SKM-1 (cell line): ENCODE results near the gene ZNF91.
"Not testable (repeated sequence)": the region's sequence is repeated elsewhere in the genome, so short reads cannot be mapped to it uniquely, and the experiment has no call there.

ENCODE experiments used
- DNase-seq: peaks from one replicate; lab custom pipeline; 2025; ENCODE audit not compliant: unreplicated experiment; lab: John Stamatoyannopoulos, UW

Gene ZNF91

DNA sequence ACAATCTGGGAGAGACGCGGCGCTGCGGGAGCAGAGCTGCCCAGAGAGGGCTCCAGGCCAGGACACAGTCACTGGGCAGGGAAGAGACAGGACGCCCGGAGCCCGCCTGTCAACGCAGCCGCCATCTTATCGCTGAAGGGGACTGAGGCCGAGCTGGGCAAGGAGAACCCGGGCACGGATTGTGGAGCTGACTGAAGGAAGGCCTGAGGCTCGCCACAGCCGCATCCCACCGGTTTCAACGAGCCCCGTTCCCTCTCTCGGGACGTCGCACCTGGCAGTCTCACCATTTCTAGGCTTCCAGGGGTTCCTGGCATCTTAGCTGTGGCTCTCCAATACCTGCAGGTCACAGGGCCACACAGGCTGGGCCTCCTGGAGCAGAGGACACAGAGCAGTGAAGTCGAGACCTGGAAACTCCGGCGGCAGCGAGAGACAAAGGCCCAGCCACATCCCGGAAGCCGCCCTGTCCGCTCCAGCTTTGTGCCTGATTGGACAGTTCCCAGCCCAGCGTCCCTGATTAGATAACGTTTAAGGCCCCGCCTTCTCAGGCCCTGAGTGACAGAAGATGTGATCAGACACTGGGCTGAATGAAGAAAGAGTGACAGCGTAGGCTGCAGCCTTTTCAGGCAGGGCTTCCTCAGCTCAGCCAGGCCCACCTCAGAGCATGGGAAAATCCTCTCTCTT lies at the start of gene ZNF91:
ZNF91 (minus strand) TSS at position 431 of the 681 bp plus-strand sequence; CDS start at position 314, 117 bp downstream.
- DNase-seq, result peak; percentile 87

DNA sequence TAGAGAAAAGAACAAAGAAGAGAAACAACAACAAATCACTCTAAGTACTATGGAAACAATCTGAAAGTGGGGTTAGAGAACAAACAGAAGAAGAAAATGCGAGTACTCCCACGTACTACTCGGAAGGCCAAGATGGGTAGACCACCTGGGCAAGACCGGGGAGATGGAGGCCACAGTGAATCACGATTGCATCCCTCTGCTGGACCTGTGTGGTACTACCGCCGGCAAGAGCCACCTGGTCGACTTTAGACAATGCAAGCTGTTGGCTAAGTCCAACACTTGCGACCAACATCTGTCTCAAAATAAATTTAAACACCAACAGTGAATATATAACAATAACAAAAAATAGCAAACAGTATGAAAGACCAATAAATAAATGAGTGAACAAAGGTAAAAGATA lies 45.5 kb upstream of the ZNF91 start:
- DNase-seq, result no peak

DNA sequence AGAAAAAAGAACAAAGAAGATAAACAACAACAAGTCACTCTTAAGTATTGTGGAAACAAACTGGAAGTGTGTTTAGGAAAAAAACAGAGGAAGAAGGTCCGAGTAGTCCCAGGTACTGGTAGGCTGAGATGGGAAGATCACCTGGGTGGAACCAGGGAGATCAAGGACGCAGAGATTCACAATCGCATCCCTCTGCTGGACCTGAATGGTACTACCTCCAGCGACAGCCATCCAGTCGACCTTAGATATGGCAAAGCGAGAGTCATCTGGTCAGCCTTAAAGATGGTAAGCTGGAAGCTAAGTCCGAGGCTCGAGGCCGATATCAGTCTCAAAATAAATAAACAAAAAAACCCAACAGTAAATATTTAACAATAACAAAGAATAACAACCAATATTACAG lies 44.9 kb upstream of the ZNF91 start:
- DNase-seq, result no peak

DNA sequence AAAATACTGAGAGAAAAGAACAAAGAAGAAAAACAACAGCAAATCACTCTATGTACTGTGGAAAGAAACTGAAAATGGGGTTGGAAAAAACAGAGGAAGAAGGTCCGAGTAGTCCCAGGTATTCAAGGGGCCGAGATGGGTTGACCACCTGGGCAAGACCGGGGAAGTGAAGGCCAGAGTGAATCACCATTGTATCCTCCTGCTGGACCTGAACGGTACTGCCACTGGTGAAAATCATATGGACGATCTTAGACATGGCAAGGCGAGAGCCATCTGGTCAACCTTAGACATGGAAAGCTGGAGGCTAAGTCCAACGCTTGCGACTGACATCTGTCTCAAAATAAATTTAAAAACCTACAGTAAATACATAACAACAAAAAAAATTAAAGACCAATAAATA lies 44.4 kb upstream of the ZNF91 start:
- DNase-seq, result no peak

DNA sequence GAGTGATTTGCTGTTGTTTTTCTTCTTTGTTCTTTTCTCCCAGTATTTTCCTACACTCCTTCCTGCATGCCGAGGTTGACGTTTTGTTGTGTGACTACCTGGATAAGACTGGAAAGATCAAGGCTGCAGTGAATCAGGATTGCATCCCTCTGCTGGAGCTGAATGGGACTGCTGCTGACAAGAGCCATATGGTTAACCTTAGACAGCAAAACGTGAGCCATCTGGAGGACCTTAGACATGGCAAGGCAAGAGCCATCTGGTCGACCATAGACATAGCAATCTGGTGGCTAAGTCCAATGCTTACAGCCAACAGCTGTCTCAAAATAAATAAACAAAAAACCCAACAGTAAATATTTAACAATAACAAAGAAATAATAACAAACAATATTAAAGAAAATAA lies 42.6 kb upstream of the ZNF91 start:
- no peak for DNase-seq

DNA sequence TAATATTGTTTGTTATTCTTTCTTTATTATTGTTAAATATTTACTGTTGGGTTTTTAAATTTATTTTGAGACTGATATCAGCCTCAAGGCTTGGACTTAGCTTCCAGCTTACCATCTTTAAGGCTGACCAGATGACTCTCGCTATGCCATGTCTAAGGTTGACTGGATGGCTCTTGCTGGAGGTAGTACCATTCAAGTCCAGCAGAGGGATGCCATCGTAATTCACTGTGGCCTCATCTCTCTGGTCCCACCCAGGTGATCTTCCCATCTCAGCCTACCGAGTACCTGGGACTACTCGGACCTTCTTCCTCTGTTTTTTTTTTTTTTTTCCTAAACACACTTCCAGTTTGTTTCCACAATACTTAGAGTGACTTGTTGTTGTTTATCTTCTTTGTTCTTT lies 41.7 kb upstream of the ZNF91 start:
- DNase-seq, result no peak

DNA sequence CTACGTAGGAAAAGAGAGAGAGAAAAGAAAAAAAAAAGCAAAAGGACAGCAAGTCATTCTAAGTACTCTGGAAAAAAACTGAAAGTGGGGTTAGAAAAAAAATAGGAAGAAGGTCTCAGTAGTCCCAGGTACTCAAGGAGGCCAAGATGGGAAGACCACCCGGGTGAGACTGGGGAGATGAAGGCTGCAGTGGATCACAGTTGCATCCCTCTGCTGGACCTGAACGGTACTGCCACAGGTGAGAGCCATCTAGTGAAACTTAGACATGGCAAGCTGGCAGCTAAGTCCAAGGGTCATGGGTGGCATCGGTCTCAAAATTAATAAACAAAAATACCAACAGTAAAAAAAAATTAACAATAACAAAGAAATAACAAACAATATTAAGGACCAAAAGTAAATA lies 41.0 kb upstream of the ZNF91 start:
- no peak for DNase-seq

DNA sequence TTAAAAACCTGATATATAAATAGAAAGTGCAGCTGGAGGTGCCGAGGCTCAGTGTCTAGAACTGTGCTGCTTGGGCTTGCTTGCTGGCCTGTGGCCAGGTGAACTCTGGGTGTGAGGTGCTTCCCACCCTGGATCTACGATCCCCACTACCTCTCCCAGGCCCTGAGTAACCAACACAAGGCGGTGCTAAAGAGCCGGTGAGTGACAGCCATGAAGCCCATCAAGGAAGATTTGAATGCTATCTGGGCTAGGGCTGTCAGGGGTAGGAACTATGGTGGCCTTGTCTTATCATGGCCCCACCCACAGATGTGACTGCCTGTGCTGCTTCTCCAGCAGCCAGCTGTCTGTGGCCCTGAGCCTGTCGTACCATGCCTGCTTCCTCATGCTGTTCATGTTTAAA lies 25.6 kb upstream of the ZNF91 start:
- DNase-seq, result no peak

DNA sequence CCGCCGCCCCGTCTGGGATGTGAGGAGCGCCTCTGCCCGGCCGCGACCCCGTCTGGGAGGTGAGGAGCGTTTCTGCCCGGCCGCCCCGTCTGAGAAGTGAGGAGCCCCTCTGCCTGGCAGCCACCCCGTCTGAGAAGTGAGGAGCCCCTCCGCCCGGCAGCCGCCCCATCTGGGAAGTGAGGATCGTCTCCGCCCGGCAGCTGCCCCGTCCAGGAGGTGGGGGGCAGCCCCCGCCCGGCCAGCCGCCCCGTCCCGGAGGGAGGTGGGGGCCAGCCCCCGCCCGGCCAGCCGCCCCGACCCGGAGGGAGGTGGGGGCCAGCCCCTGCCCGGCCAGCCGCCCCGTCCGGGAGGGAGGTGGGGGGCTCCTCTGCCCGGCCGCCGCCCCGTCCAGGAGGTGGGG lies 24.0 kb upstream of the ZNF91 start:
- not testable (repeated sequence) for DNase-seq

DNA sequence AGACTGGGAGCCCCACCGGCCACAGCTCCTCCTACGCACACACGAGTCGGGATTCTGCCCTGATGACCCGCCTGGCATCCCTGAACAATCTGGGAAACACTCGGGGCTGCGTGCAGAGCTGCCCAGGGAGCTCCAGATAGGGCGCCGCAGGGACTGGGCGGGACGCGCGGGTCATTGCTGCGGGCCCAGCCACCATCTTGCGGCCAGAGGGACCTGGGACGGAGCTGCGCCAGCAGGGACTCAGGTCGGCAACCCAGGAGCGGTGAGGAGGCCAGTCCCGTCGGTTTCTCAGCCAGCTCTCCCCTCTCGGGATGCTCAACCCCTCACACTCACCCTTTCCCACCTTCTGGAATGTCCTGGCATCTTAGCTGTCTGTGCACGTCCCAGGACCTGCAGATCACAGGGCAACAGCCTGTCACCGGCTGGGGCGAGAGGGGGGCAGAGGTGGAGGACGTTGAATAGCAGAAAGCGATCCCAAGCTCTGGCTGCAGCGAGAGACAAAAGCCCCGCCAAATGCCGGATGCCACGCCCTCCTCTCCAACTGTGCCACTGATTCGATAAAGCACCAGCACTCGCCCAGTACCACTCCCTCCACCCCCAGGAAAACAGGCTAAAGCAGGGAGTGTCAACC lies 20.4 kb upstream of the ZNF91 start:
- no peak for DNase-seq

DNA sequence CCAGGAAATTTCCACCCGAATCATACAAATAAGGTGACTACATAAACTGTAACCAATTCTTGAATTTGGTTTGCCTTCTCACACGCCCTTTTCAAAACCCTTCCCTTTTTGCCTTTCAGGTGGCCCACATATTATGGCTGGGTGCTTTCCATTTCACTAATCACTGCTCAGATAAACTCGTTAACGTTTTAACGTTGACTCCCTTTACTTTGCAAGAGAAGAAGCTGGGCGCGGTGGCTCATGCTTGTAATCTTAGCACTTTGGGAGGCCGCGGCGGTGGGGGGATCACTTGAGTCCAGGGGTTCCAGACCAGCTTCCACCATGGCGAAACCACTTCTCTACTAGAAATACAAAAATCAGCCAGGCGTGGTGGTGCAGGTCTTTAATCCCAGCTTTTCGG lies 19.8 kb upstream of the ZNF91 start:
- DNase-seq, result no peak

DNA sequence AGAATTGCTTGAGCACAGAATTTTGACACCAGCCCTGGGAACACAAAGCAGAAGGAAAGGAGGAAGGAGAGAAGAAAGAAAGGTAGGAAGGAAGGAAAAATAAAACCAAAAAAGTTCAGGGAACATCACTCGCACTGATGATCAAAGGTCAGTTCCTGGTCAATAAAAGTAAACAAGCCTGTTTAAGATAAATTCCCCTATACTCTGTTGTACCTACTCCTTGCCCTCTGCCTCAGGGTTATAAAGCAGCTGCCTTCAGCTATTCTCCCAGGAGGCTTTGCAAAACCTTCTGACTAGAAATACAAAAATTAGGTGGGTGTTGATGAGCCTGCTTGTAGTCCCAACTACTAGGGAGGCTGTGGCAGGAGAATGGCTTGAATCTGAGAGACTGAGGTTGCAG lies 14.9 kb upstream of the ZNF91 start:
- DNase-seq, result no peak

DNA sequence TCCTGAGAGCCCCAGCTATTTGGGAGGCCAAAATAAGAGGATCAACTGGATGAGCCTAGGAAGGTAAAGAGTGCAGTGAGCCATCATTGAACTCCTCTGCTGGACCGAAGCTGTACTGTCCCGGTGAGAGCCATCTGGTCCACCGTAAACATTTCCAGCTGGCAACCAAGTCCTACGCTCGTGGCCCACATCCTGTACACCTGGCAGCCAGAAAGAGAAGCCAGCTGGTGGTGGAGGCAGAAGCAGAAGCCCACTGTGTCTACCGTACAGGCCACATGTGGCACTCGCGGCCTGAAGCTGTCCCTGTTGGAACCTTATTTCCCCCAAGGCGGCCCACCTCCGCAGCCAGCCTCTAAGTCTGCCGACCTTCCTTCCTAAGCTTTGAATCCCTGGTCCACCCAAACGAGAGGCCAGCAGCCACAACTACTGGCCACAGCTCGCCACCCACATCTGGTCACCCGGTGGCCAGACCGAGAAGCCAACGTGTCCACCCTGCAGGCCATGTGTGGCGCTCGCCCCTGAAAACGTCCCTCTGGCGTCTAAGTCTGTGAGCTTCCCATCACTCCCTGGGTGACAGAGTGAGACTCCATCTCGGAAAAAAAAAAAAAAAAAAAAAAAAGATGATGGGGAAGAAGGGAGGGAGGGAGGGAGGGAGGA lies 14.2 kb upstream of the ZNF91 start:
- DNase-seq, result no peak

DNA sequence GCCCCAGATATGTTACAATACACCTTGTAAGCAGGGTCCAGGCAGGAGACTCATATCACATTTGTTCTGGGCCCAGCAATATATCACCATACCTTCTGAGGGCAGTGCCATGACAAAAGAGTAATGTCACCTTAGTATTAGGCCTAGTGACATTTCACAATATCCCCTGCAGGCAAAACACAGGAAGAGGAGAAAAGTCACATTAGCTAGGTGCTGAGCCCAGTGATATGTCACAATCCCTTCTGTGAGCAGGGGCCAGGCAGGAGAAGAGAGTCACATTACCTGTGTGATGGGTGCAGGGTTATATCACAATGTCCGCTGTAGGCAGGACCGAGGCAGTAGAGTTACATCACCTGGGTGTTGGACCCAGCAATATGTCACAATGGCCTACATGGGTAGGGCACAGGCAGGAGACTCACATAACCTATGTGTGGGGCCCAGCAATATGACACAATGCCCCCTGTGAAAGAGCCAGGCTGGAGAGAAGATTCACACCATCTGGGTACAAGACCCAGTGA lies 12.4 kb upstream of the ZNF91 start:
- DNase-seq, result no peak

DNA sequence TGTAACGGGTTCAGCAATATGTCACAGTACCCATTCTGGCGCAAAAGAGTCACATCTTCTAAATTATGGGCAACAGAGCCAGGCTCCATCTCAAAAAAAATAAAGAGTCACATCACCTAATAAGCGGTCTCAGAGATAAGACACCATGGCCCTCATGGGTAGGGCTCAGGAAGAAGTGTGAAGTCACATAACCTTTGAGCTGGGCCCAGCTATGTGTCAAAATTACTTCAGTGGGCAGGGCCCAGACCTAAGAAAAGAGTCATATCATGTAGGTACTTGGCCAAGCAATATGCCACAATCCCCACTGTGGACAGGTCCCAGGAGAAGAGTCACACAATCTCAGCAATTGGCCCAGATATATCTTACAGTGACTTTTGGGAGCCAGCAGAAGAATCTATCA lies 11.4 kb upstream of the ZNF91 start:
- no peak for DNase-seq

DNA sequence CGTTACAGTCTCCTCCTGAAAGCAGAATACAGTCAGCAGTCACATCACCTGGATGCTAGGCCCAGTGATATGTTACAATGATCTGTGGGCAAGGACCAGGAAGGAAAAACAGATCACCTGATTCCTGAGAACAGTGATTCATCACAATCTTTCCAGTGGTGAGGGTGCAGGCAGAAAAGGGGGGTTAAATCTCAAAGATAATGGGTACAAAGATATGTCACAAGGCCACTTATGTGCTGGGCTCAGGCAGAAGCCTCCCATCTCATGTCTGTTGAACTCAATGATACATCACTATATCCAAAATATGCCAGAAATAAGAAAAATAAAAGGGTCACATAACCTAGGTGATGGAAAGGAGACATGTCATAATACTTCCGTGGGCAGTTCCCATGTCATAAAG lies 10.8 kb upstream of the ZNF91 start:
- DNase-seq, result no peak

DNA sequence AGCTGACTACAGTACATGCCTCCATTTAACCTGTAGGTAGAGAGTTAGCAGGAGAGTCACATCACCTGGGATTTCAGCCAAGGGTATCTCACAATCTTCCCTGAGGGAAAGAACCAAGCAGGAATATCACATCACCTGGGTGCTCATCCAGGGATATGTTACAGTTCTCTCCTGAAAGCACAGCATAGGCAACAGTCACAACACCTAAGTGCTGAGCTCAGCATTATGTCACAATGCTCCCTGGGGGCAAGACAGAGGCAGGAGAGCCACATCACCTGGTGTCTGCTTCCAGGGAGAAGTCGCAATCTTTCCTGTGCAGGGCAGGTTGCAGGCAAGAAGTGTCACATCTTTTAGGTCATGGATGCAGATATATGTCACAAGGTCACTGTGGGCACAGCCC lies 9.4 kb upstream of the ZNF91 start:
- no peak for DNase-seq

DNA sequence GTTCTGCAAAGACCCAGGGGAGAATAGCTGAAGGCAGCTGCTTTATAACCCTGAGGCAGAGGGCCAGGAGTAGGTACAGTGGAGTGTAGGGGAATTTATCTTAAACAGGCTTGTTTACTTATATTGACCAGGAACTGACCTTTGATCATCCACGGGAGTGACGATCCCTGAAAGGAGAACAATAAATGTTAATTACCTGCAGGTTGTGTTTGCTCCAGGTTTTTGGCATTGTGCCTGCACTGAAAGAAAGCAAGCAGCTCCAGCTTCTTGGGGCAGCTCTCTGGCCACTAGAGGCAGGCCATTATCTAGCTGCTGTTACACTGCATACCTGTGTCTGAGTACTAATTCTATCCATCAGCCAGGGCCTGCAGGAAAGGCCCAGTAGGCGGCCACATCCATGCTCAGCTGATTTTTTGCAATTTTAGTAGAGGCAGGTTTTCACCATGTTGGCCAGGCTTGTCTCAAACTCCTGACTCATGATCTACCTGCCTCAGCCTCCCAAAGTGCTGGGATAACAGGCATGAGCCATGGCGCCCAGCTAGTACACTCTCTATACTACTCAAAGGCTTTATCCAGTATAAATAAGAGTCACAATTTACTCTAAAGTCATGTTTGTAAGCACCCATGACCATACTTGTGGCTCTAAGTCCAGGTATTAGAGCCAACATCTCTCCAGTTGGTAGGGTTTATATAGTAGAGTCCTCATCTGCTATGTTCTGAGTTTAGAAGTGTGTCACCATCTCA lies 8.5 kb upstream of the ZNF91 start:
- no peak for DNase-seq

DNA sequence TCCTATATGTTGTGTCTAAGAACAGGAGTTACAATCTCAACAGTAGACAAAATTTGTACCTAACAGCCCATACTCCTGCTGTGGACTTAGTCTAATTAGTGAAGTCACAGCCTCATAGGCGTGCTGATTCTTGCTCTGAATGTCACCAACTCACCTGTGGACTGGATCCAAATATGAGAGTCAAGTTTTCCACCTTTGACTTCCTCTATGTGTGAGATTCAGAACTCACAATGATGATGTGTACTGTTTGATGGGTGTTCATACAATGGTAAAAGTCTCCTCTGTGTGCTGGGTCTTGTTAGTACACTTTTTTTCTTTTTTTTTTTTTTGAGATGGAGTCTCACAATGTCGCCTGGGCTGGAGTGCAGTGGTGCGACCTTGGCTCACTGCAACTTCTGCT lies 7.8 kb upstream of the ZNF91 start:
- no peak for DNase-seq

DNA sequence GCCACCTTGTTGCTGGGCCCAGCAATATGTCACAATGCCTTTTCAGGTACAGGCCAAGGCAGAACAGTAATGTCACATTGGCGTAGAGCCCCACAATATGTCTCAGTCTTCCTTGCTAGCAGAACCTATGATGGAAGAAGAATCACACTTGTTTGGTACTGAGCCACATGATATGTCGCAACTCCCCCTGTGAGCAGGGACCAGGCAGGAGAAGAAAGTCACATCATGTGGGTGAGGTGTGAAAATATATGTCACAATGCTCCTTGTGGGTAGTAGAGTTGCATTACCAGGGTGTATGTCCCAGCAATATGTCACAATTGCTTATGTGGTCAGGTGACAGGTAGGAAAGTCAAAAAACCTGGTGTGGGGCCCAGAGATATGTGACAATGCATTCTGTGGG lies 7.1 kb upstream of the ZNF91 start:
- DNase-seq, result peak; percentile 24

DNA sequence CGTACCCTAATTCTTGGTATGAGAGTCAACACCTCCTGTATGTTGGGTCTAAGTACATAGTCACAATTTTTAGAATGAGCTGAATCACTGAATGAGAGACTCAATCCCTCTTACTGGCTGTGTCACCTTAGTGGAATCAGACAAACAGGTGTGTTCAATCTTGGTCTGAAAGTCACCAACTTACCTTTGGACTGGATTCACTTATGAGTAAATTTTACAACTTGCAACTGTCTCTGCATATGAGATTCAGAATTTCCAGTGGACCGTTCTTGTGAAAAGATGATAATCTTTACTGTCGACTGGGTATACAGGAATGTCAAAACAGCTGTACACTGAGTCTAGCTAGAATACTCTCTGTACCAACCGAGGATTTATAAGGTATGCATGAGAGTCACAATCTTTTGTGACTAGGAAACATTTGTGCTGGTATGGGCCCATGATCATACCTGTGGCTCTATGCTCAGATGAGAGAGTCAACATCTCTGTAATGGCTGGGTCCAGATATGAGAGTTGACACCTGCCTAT lies 5.9 kb upstream of the ZNF91 start:
- no peak for DNase-seq
